AG04449 (cell line): Measurements from ENCODE around the gene RNU7-1.

Experiments used
- CTCF ChIA-PET: fragments of 350-600 bp; formaldehyde crosslinking; extraction: SDS; loops from one replicate; lab custom pipeline; 2021; ENCODE audit warnings: antibody characterized with exemption; lab: Yijun Ruan, JAX
- POLR2A ChIA-PET: fragments of 400-600, 350-600 bp; formaldehyde crosslinking; extraction: SDS; loops from one replicate; lab custom pipeline; 2020; ENCODE audit warnings: antibody characterized with exemption, inconsistent platforms; lab: Yijun Ruan, JAX
- DNase-seq: peaks from one replicate; pipeline ENCODE4 v3.0.0-alpha.2; 2010; ENCODE audit warnings: low read depth, low spot score
- H3K4me3 ChIP-seq: 2 replicates; pipeline ENCODE4 v1.5.1; 2011; ENCODE audit warnings: low read depth, mild to moderate bottlenecking, control low read depth, low read length
- CTCF ChIP-seq: IDR thresholded peaks from one replicate; pipeline ENCODE4 v1.5.1; 2011; ENCODE audit warnings: mild to moderate bottlenecking, moderate library complexity, low read length, control low read depth, inconsistent platforms; ENCODE audit not compliant: insufficient read depth; ENCODE audit errors: missing control alignments

Gene RNU7-1

GRCh38 chr12:6928022-6928702 lies 15.5 kb upstream of the RNU7-1 start:
- ChIA-PET POLR2A (interaction anchor here (0.5 to 2.6 kb wide), 6 partner anchors 10 to 261 kb away, joined by 3 to 19 read pairs (median 4); partner anchors contain the start of genes C12orf57, PEX5, RNU7-1 and SPSB2), CTCF (interaction anchor here (1.4 to 9.0 kb wide), 5 partner anchors 10 to 40 kb away, joined by 3 to 164 read pairs (median 10); partner anchors contain the start of gene ENO2)
- DNase-seq = no peak
- H3K4me3 ChIP-seq = peak overlapping the region; percentile 83
- no peak for TF ChIP-seq CTCF

- ChIA-PET CTCF (interaction anchor here (0.6 to 9.0 kb wide), 8 partner anchors 9 to 60 kb away, joined by 3 to 164 read pairs (median 6); partner anchors contain the start of genes C12orf57, ENO2 and RNU7-1), POLR2A (interaction anchor here (0.5 to 2.6 kb wide), 6 partner anchors 9 to 260 kb away, joined by 3 to 19 read pairs (median 4); partner anchors contain the start of genes C12orf57, PEX5, RNU7-1 and SPSB2)
- no peak for DNase-seq
- TF ChIP-seq CTCF = no peak
- peak overlapping the region; percentile 83 for H3K4me3 ChIP-seq
These were observed 14.8 kb upstream of the RNU7-1 start for GRCh38 chr12:6928703-6929407.

GRCh38 chr12:6929466-6930452 lies 13.9 kb upstream of the RNU7-1 start:
- ChIA-PET CTCF (interaction anchor here (0.6 to 9.0 kb wide), 7 partner anchors 8 to 60 kb away, joined by 3 to 164 read pairs (median 7); partner anchors contain the start of genes C12orf57, RNU7-1 and SPSB2), POLR2A (interaction anchor here (1.2 to 2.6 kb wide), 5 partner anchors 8 to 57 kb away, joined by 3 to 19 read pairs (median 5); partner anchors contain the start of genes C12orf57, RNU7-1 and SPSB2)
- H3K4me3 ChIP-seq = peak overlapping the region; percentile 83
- TF ChIP-seq CTCF = no peak
- no peak for DNase-seq

- ChIA-PET CTCF (interaction anchor here (0.8 to 10.1 kb wide), 6 partner anchors 7 to 63 kb away, joined by 3 to 134 read pairs (median 5); partner anchors contain the start of genes C12orf57, RNU7-1 and SPSB2), POLR2A (interaction anchor here (0.6 kb wide), 1 partner anchor 399 kb away, joined by 3 read pairs; no protein-coding TSS in a partner anchor)
- TF ChIP-seq CTCF = no peak
- DNase-seq = no peak
- no peak overlapping the region for H3K4me3 ChIP-seq
These were observed 10.8 kb upstream of the RNU7-1 start for GRCh38 chr12:6932766-6933165.

- POLR2A ChIA-PET = interaction anchor here (0.6 to 2.4 kb wide), 3 partner anchors 8 to 14 kb away, joined by 3 to 12 read pairs (median 6); partner anchors contain the start of genes C12orf57 and RNU7-1
- DNase-seq = no peak
- CTCF ChIA-PET = interaction anchor here (1.0 to 10.1 kb wide), 5 partner anchors 9 to 65 kb away, joined by 3 to 134 read pairs (median 7); partner anchors contain the start of genes C12orf57, RNU7-1 and SPSB2
- TF ChIP-seq CTCF = no peak
- no peak overlapping the region for H3K4me3 ChIP-seq
These were observed 9.5 kb upstream of the RNU7-1 start for GRCh38 chr12:6934110-6934509.
